GM21723 (cell line): ENCODE measurements around the gene MED29.

Experiments
- ATAC-seq: cut with Tn5 transposase; IDR thresholded peaks from one replicate; pipeline ENCODE4 v1.9.1; 2021; ENCODE audit warnings: mild to moderate bottlenecking, moderate library complexity; ENCODE audit not compliant: unreplicated experiment

MED29 gene

GRCh38 chr19:39397360-39398296 lies 6.5 kb downstream of the MED29 start:
- peak; percentile 44 for ATAC-seq

- no peak for ATAC-seq
These were observed 7.2 kb downstream of the MED29 start for GRCh38 chr19:39398297-39398864.

- ATAC-seq, result no peak
These were observed 8.5 kb downstream of the MED29 start for GRCh38 chr19:39399668-39400050.

- ATAC-seq, result no peak
These were observed 8.9 kb downstream of the MED29 start for GRCh38 chr19:39400061-39400460.

GRCh38 chr19:39401070-39401548 lies 9.9 kb downstream of the MED29 start:
- ATAC-seq, result no peak

- ATAC-seq, result no peak
These were observed 10.6 kb downstream of the MED29 start for GRCh38 chr19:39401549-39402345.

GRCh38 chr19:39402346-39403300 lies 11.4 kb downstream of the MED29 start:
- no peak for ATAC-seq

- no peak for ATAC-seq
These were observed 12.4 kb downstream of the MED29 start for GRCh38 chr19:39403331-39404312.

GRCh38 chr19:39405261-39405957 lies 14.2 kb downstream of the MED29 start:
- no peak for ATAC-seq

GRCh38 chr19:39405958-39406655 lies 14.9 kb downstream of the MED29 start:
- ATAC-seq, result no peak

GRCh38 chr19:39406656-39407409 lies 15.7 kb downstream of the MED29 start, which contains the start of gene ZFP36:
TSS of gene ZFP36 (plus strand) at chr19:39406847. CDS start at chr19:39406905, 58 bp downstream.
- ATAC-seq, result no peak

- no peak for ATAC-seq
These were observed 16.2 kb downstream of the MED29 start for GRCh38 chr19:39407410-39407659.

- no peak for ATAC-seq
These were observed 16.6 kb downstream of the MED29 start for GRCh38 chr19:39407660-39408391.

GRCh38 chr19:39408392-39409207 lies 17.4 kb downstream of the MED29 start:
- no peak for ATAC-seq

- ATAC-seq, result no peak
These were observed 18.2 kb downstream of the MED29 start for GRCh38 chr19:39409208-39410016.
